Measurements from ENCODE around the gene PCNX3.
A peak's percentile ranks its signal among the peaks of the same experiment; 100 is the strongest.

The PCNX3 gene

GRCh38 chr11:65652511-65653228 lies 37.1 kb downstream of the PCNX3 start:
- TF ChIP-seq CTCF (conservative IDR thresholded peaks at IDR 0.05; ENCODE audit: low read depth, low read length): no peak
- H3K4me3 ChIP-seq (ENCODE audit: low read length): peak overlapping the region; percentile 54
- no peak for DNase-seq (ENCODE audit: low read depth)

GRCh38 chr11:65653229-65654225 lies 38.0 kb downstream of the PCNX3 start:
- DNase-seq (ENCODE audit: low read depth): no peak
- no peak for TF ChIP-seq CTCF (conservative IDR thresholded peaks at IDR 0.05; ENCODE audit: low read depth, low read length)
- H3K4me3 ChIP-seq (ENCODE audit: low read length): peak overlapping the region; percentile 54

GRCh38 chr11:65654375-65655349 lies 39.1 kb downstream of the PCNX3 start:
- DNase-seq (ENCODE audit: low read depth): no peak
- no peak for TF ChIP-seq CTCF (conservative IDR thresholded peaks at IDR 0.05; ENCODE audit: low read depth, low read length)
- H3K4me3 ChIP-seq (ENCODE audit: low read length): no peak overlapping the region

- no peak for TF ChIP-seq CTCF (conservative IDR thresholded peaks at IDR 0.05; ENCODE audit: low read depth, low read length)
- H3K4me3 ChIP-seq (ENCODE audit: low read length): no peak overlapping the region
- no peak for DNase-seq (ENCODE audit: low read depth)
These were observed 40.2 kb downstream of the PCNX3 start for GRCh38 chr11:65655570-65656332.

- TF ChIP-seq CTCF (conservative IDR thresholded peaks at IDR 0.05; ENCODE audit: low read depth, low read length): no peak
- H3K4me3 ChIP-seq (ENCODE audit: low read length): no peak overlapping the region
- DNase-seq (ENCODE audit: low read depth): no peak
These were observed 41.9 kb downstream of the PCNX3 start for GRCh38 chr11:65657426-65657825.
